DMS79 (cell line): ENCODE measurements around the gene THBS2.

ENCODE experiments used
- DNase-seq: peaks from one replicate; lab custom pipeline; 2025; lab: John Stamatoyannopoulos, UW

Gene THBS2

GRCh38 chr6:169249057-169249456 is 4.6 kb downstream of the THBS2 start:
- no peak for DNase-seq

GRCh38 chr6:169248521-169248971 is 5.1 kb downstream of the THBS2 start:
- DNase-seq, result no peak

- DNase-seq, result no peak
Observed at GRCh38 chr6:169247991-169248390, 5.7 kb downstream of the THBS2 start.

- no peak for DNase-seq
Observed at GRCh38 chr6:169247419-169247818, 6.2 kb downstream of the THBS2 start.

GRCh38 chr6:169246445-169246844 is 7.2 kb downstream of the THBS2 start:
- no peak for DNase-seq

GRCh38 chr6:169244684-169245383 is 8.8 kb downstream of the THBS2 start:
- no peak for DNase-seq

GRCh38 chr6:169243661-169244060 is 10.0 kb downstream of the THBS2 start:
- DNase-seq, result no peak

- DNase-seq, result no peak
Observed at GRCh38 chr6:169243186-169243585, 10.5 kb downstream of the THBS2 start.

- no peak for DNase-seq
Observed at GRCh38 chr6:169241688-169242350, 11.8 kb downstream of the THBS2 start.

GRCh38 chr6:169240591-169241390 is 12.9 kb downstream of the THBS2 start:
- DNase-seq, result no peak

- DNase-seq, result no peak
Observed at GRCh38 chr6:169240125-169240524, 13.5 kb downstream of the THBS2 start.

- no peak for DNase-seq
Observed at GRCh38 chr6:169239181-169239580, 14.5 kb downstream of the THBS2 start.

GRCh38 chr6:169238766-169239165 is 14.9 kb downstream of the THBS2 start:
- no peak for DNase-seq

- no peak for DNase-seq
Observed at GRCh38 chr6:169237496-169238134, 16.0 kb downstream of the THBS2 start.

GRCh38 chr6:169236988-169237387 is 16.7 kb downstream of the THBS2 start:
- no peak for DNase-seq

- no peak for DNase-seq
Observed at GRCh38 chr6:169236545-169236944, 17.1 kb downstream of the THBS2 start.

- no peak for DNase-seq
Observed at GRCh38 chr6:169235286-169235685, 18.4 kb downstream of the THBS2 start.

GRCh38 chr6:169234634-169235033 is 19.0 kb downstream of the THBS2 start:
- no peak for DNase-seq

- no peak for DNase-seq
Observed at GRCh38 chr6:169233832-169234231, 19.8 kb downstream of the THBS2 start.

GRCh38 chr6:169233181-169233580 is 20.5 kb downstream of the THBS2 start:
- DNase-seq, result no peak

GRCh38 chr6:169232507-169232931 is 21.1 kb downstream of the THBS2 start:
- DNase-seq, result no peak

- DNase-seq, result no peak
Observed at GRCh38 chr6:169231790-169232506, 21.7 kb downstream of the THBS2 start.
